Keratinocyte (primary cell): ENCODE measurements around the gene GAN.

Experiments used
- CTCF ChIP-seq, 3 experiments: IDR thresholded peaks in 1 of 3; conservative IDR thresholded peaks in 1 of 3; optimal IDR thresholded peaks in 1 of 3; 2 replicates in 2 of 3; 3 replicates in 1 of 3; pipeline versions ENCODE3 to v1.5.1; 2011; ENCODE audit warnings: low read length in 3 of 3, mild to moderate bottlenecking in 3 of 3, moderate library complexity in 2 of 3, control low read depth in 1 of 3, inconsistent platforms in 1 of 3; ENCODE audit not compliant: insufficient read depth in 2 of 3; ENCODE audit errors: extremely low read depth in 1 of 3
- EZH2 ChIP-seq: IDR thresholded peaks from one replicate; pipeline ENCODE4 v1.6.1; 2012; ENCODE audit warnings: inconsistent platforms, mild to moderate bottlenecking, low read length, moderate library complexity

GRCh38 chr16:81276323-81276722, 38.4 kb upstream of the GAN start:
- TF ChIP-seq CTCF (optimal IDR thresholded peaks at IDR 0.05 in 1 of 3, IDR thresholded peaks at IDR 0.05 in 1 of 3, conservative IDR thresholded peaks at IDR 0.05 in 1 of 3; ENCODE audit: extremely low read depth in 1 of 3, insufficient read depth in 2 of 3, low read length in 3 of 3) (no peak), EZH2 (no peak)
